Coronary artery (tissue), 2 donors: ENCODE data around the gene TOR2A.
"Not testable (repeated sequence)": the region's sequence is repeated elsewhere in the genome, so short reads cannot be mapped to it uniquely, and the experiment has no call there.

Experiments
- DNase-seq: peaks from one replicate; pipeline ENCODE4 v3.0.0-alpha.2; 2017; ENCODE audit warnings: low spot score
- H3K27ac ChIP-seq, 2 donors: fragments of 200-600 bp; sonication (generic); one replicate each; pipeline ENCODE4 v1.5.1; 2016 to 2019
- H3K4me3 ChIP-seq: fragments of 200-600 bp; sonication (generic); 2 replicates; pipeline ENCODE4 v1.5.1; 2016; ENCODE audit warnings: mild to moderate bottlenecking, moderate library complexity
- CTCF ChIP-seq: fragments of 200-600 bp; sonication (generic); IDR thresholded peaks from one replicate; pipeline ENCODE4 v1.5.1; 2019; ENCODE audit warnings: antibody characterized with exemption

The TOR2A gene

GRCh38 chr9:127734747-127735529 is at the start of gene TOR2A:
TSS of gene TOR2A (minus strand) at chr9:127735294. CDS start at chr9:127735270, 24 bp downstream.
- Histone ChIP-seq H3K4me3 (peak within 1 kb of the TSS; percentile 79), H3K27ac (peak within 1 kb of the TSS; percentile 96 to 97)
- peak; percentile 99 for DNase-seq
- TF ChIP-seq CTCF: peak; percentile 90

- H3K27ac ChIP-seq: peak overlapping the region in 1 of 2 donors; percentile 100
- DNase-seq: no peak
- TF ChIP-seq CTCF: no peak
- H3K4me3 ChIP-seq: no peak overlapping the region
Observed at GRCh38 chr9:127783111-127784008, 48.3 kb upstream of the TOR2A start.

GRCh38 chr9:127781806-127782205 is 46.7 kb upstream of the TOR2A start:
- H3K27ac ChIP-seq: no peak overlapping the region
- TF ChIP-seq CTCF: no peak
- no peak for DNase-seq
- H3K4me3 ChIP-seq: no peak overlapping the region

GRCh38 chr9:127780909-127781308 is 45.8 kb upstream of the TOR2A start:
- not testable (repeated sequence) for DNase-seq, H3K4me3 ChIP-seq
- peak overlapping the region in 1 of 2 donors; percentile 16 for H3K27ac ChIP-seq

GRCh38 chr9:127780126-127780885 is 45.2 kb upstream of the TOR2A start:
- H3K4me3 ChIP-seq: no peak overlapping the region

GRCh38 chr9:127779136-127779981 is 44.3 kb upstream of the TOR2A start:
- no peak overlapping the region for H3K4me3 ChIP-seq

More at GRCh38 chr9:127780126-127780885, 45.2 kb upstream of the TOR2A start:
- no peak for TF ChIP-seq CTCF
- H3K27ac ChIP-seq: peak overlapping the region in 1 of 2 donors; percentile 16
- DNase-seq: no peak

More at GRCh38 chr9:127779136-127779981, 44.3 kb upstream of the TOR2A start:
- DNase-seq: no peak
- H3K27ac ChIP-seq: peak overlapping the region in 1 of 2 donors; percentile 78
- no peak for TF ChIP-seq CTCF
